Dendritic cell treated with granulocyte-macrophage colony-stimulating factor and Interleukin-4, amounts not matched to agents 40 ng/mL and 50 ng/mL, for 4 days (primary cell): Measurements from ENCODE around the gene FOXP1.
"Not testable (repeated sequence)": the region's sequence is repeated elsewhere in the genome, so short reads cannot be mapped to it uniquely, and the experiment has no call there.

ENCODE experiments used
- H3K27ac Mint-ChIP-seq: one replicate; pipeline ENCODE4 v1.8.0; 2022; ENCODE audit warnings: mild to moderate bottlenecking, mixed read lengths
- H3K27me3 Mint-ChIP-seq: one replicate; pipeline ENCODE4 v1.8.0; 2022; ENCODE audit warnings: mild to moderate bottlenecking, mixed read lengths
- H3K36me3 Mint-ChIP-seq: one replicate; pipeline ENCODE4 v1.8.0; 2022; ENCODE audit warnings: low read depth, mixed read lengths
- H3K4me1 Mint-ChIP-seq: one replicate; pipeline ENCODE4 v1.8.0; 2022; ENCODE audit warnings: low read depth, mixed read lengths
- H3K4me3 Mint-ChIP-seq: one replicate; pipeline ENCODE4 v1.8.0; 2022; ENCODE audit warnings: mild to moderate bottlenecking, moderate library complexity, mixed read lengths
- H3K9me3 Mint-ChIP-seq: one replicate; pipeline ENCODE4 v1.8.0; 2022; ENCODE audit warnings: mixed read lengths
- intact Hi-C: fragments of 100-400 bp; cut with micrococcal nuclease; formaldehyde crosslinking; loops from one replicate; pipeline ENCODE4 v1.15.0; 2022

Gene FOXP1

GRCh38 chr3:70984776-70985482 lies 598.6 kb downstream of the FOXP1 start:
- Mint-ChIP-seq H3K4me1 (peaks cover 11% of the 10 kb centered on the region), H3K27me3 (no peaks in the 10 kb centered on the region), H3K9me3 (no peaks in the 10 kb centered on the region), H3K27ac (no peak overlapping the region), H3K4me3 (no peak overlapping the region), H3K36me3 (peaks cover 53% of the 10 kb centered on the region)
- intact Hi-C loops = no loop called here

DNA sequence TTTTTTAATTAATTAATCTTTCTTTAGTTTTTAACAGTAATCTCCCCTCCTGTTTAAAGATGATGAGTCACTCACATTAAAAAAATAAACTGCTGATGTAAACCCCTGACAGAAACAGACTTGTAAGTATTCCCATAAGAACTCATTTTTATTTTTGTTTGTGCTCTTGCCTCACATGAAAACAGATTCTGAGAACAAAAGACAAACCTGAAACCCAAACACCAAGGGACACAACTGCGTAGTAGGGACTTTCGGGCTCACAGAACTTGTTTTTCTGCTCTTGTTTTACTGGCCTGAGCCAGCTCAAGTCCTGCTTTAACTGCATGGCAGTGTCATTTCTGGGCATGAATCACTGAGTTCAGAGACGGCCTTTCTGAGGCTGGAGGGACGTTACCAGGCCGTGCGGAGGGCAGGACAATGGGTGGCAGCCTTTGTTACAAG lies 600.8 kb downstream of the FOXP1 start:
- intact Hi-C loops = no loop called here
- H3K27ac Mint-ChIP-seq = peak overlapping the region; percentile 22
- peaks cover 62% of the 10 kb centered on the region for H3K36me3 Mint-ChIP-seq
- peaks cover 11% of the 10 kb centered on the region for H3K4me1 Mint-ChIP-seq
- H3K9me3 Mint-ChIP-seq = no peaks in the 10 kb centered on the region
- no peaks in the 10 kb centered on the region for H3K27me3 Mint-ChIP-seq
- no peak overlapping the region for H3K4me3 Mint-ChIP-seq

GRCh38 chr3:70982284-70982683 lies 601.2 kb downstream of the FOXP1 start:
- no peaks in the 10 kb centered on the region for H3K27me3 Mint-ChIP-seq
- peak overlapping the region; percentile 58 for H3K27ac Mint-ChIP-seq
- H3K4me1 Mint-ChIP-seq = peaks cover 11% of the 10 kb centered on the region
- H3K9me3 Mint-ChIP-seq = no peaks in the 10 kb centered on the region
- peaks cover 62% of the 10 kb centered on the region for H3K36me3 Mint-ChIP-seq
- H3K4me3 Mint-ChIP-seq = no peak overlapping the region
- intact Hi-C loops = no loop called here

DNA sequence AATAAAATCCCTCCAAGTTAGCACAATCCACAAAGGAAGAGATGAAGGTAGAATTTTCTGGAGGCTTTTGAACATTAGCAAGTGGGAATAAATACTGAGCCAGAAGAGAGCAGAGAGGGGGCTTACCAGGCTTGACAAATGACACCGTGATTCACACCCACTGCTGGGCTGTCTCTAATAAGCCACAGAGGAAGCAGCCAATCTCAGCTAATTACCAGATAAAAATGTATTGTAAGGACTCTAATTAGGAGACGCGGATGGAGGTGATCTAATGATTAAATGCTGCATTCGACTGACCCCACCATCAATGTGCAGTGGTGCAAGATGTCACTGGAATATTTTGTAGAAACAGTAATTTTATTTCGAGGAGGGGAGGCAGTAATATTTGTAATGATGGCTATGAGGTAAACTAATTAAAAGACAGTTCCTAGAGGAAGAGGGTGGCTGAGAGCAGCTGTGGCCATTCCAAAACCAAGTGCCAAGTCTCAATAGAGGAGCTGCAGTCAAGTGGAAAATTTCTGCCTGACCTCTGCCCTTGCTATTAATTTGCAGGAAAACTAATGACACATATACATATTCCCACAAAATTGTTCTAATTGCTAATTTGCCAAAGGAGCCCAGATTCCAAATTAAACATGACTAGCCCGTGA lies 602.2 kb downstream of the FOXP1 start:
- Mint-ChIP-seq H3K27ac (peak overlapping the region; percentile 58), H3K36me3 (peaks cover 60% of the 10 kb centered on the region), H3K4me3 (no peak overlapping the region), H3K9me3 (no peaks in the 10 kb centered on the region), H3K27me3 (no peaks in the 10 kb centered on the region), H3K4me1 (peaks cover 11% of the 10 kb centered on the region)
- intact Hi-C loops = no loop called here

DNA sequence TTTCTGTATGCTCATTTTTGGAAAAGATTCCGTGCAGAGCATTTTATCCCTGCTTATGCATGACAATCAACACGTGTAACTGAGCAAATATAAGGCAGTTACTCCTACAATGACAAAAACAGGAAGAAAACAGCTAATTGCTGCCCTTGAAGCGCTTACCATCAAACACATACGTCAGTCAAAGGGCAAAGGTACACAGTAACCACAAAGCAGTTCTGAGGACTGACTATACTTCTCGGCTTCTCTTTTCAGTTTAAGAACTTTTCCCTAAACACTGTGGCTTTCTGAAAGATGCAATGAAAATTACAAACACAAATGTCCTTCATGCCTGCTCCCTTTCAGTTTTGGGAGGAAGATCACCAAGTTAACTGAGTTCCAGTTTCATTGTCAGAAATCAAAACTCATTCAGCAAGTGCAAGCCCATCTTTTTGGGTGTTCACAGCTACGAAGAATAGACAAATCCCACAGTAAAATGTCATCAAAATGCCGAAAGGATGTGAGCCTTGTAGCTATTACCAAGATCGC lies 602.8 kb downstream of the FOXP1 start:
- peaks cover 11% of the 10 kb centered on the region for H3K4me1 Mint-ChIP-seq
- H3K27me3 Mint-ChIP-seq = no peaks in the 10 kb centered on the region
- H3K36me3 Mint-ChIP-seq = peaks cover 60% of the 10 kb centered on the region
- no peaks in the 10 kb centered on the region for H3K9me3 Mint-ChIP-seq
- H3K4me3 Mint-ChIP-seq = no peak overlapping the region
- no peak overlapping the region for H3K27ac Mint-ChIP-seq
- intact Hi-C loops = no loop called here

- H3K4me3 Mint-ChIP-seq = no peak overlapping the region
- intact Hi-C loops = no loop called here
- H3K36me3 Mint-ChIP-seq = peaks cover 63% of the 10 kb centered on the region
- peaks cover 11% of the 10 kb centered on the region for H3K4me1 Mint-ChIP-seq
- H3K27me3 Mint-ChIP-seq = no peaks in the 10 kb centered on the region
- H3K27ac Mint-ChIP-seq = no peak overlapping the region
- no peaks in the 10 kb centered on the region for H3K9me3 Mint-ChIP-seq
These were observed 603.4 kb downstream of the FOXP1 start for GRCh38 chr3:70979983-70980645.

DNA sequence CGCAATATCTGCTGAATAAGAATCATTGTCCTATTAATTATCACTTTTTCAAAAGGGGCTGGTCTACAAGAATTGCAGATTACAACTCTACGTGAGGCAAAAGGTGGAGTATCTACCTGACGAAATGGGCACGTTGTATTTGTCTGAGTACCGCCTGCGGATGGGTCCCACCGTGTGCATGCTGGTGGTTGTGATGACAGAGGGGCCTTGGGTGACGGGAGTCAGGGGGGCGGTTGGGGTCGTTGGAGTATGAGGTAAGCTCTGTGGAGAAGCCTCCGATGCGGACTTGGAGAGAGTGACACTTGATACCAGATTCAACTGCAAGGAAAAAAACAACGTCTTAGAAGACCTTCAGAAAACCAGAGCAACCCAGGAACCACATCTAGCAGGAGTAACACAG lies 605.8 kb downstream of the FOXP1 start:
- Mint-ChIP-seq H3K27ac (no peak overlapping the region), H3K36me3 (peaks cover 59% of the 10 kb centered on the region), H3K4me1 (peaks cover 11% of the 10 kb centered on the region), H3K27me3 (no peaks in the 10 kb centered on the region), H3K4me3 (no peak overlapping the region), H3K9me3 (no peaks in the 10 kb centered on the region)
- intact Hi-C loops = no loop called here

- H3K4me1 Mint-ChIP-seq, H3K9me3 Mint-ChIP-seq, H3K27me3 Mint-ChIP-seq, H3K4me3 Mint-ChIP-seq, intact Hi-C loops: not testable (repeated sequence)
- Mint-ChIP-seq H3K27ac (peak overlapping the region; percentile 88), H3K36me3 (peaks cover 61% of the 10 kb centered on the region)
These were observed 607.5 kb downstream of the FOXP1 start for GRCh38 chr3:70975981-70976380.

- Mint-ChIP-seq H3K36me3 (peaks cover 62% of the 10 kb centered on the region), H3K4me3 (no peak overlapping the region), H3K9me3 (no peaks in the 10 kb centered on the region), H3K4me1 (no peaks in the 10 kb centered on the region), H3K27me3 (no peaks in the 10 kb centered on the region), H3K27ac (peak overlapping the region; percentile 88)
- intact Hi-C loops = no loop called here
These were observed 608.8 kb downstream of the FOXP1 start for GRCh38 chr3:70974747-70975146.

- no peak overlapping the region for H3K4me3 Mint-ChIP-seq
- H3K4me1 Mint-ChIP-seq = no peaks in the 10 kb centered on the region
- no peaks in the 10 kb centered on the region for H3K27me3 Mint-ChIP-seq
- no peak overlapping the region for H3K27ac Mint-ChIP-seq
- peaks cover 69% of the 10 kb centered on the region for H3K36me3 Mint-ChIP-seq
- no peaks in the 10 kb centered on the region for H3K9me3 Mint-ChIP-seq
- intact Hi-C loops = no loop called here
These were observed 610.0 kb downstream of the FOXP1 start for GRCh38 chr3:70973558-70973957.

- H3K36me3 Mint-ChIP-seq = peaks cover 73% of the 10 kb centered on the region
- intact Hi-C loops = no loop called here
These were observed 610.7 kb downstream of the FOXP1 start for GRCh38 chr3:70972855-70973254.

GRCh38 chr3:70970952-70971351 lies 612.6 kb downstream of the FOXP1 start:
- intact Hi-C loops = no loop called here
- no peaks in the 10 kb centered on the region for H3K27me3 Mint-ChIP-seq
- H3K4me1 Mint-ChIP-seq = no peaks in the 10 kb centered on the region
- H3K36me3 Mint-ChIP-seq = peaks cover 67% of the 10 kb centered on the region
- no peaks in the 10 kb centered on the region for H3K9me3 Mint-ChIP-seq
- peak overlapping the region; percentile 33 for H3K27ac Mint-ChIP-seq
- no peak overlapping the region for H3K4me3 Mint-ChIP-seq

More at GRCh38 chr3:70972855-70973254, 610.7 kb downstream of the FOXP1 start:
- Mint-ChIP-seq H3K9me3 (no peaks in the 10 kb centered on the region), H3K27ac (no peak overlapping the region), H3K4me3 (no peak overlapping the region), H3K4me1 (no peaks in the 10 kb centered on the region), H3K27me3 (no peaks in the 10 kb centered on the region)

- intact Hi-C loops = no loop called here
- H3K4me3 Mint-ChIP-seq = no peak overlapping the region
- no peaks in the 10 kb centered on the region for H3K9me3 Mint-ChIP-seq
- no peak overlapping the region for H3K27ac Mint-ChIP-seq
- H3K4me1 Mint-ChIP-seq = no peaks in the 10 kb centered on the region
- H3K36me3 Mint-ChIP-seq = peaks cover 69% of the 10 kb centered on the region
- no peaks in the 10 kb centered on the region for H3K27me3 Mint-ChIP-seq
These were observed 613.4 kb downstream of the FOXP1 start for GRCh38 chr3:70970171-70970570.
